ENCODE results near the gene PECR. TPM values are rescaled to one million over a fixed set of nuclear protein-coding genes. Genes with fewer than 3 reads are reported as not detected.

PECR gene
- total and polyA plus RNA-seq, 10 of the 15 experiments (the other 5 are each of a cell fraction or from before 2014, with no cell fraction given) = 7.6 to 37.4 (median 25.7) TPM

DNA sequence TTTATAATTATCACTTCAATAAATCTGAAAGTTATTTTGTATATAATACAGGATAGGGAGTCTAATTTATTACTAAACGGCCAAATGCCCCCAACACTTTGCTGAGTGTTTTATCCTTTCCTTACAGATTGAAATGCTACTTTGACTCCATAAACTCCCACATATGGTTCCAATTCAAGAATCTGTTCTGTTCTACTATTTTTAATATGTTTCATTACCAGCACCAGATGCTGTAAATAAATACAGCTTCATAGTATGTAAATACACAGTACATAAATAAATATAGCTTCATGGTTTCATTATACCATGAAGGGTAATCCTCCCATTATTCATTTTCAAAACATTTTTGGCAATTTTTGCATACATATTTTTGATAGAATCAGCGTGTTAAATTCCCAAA lies 34.2 kb downstream of the PECR start:
- no peak for DNase-seq (ENCODE audit: low read depth, low spot score)
- RAD21 ChIA-PET (ENCODE audit: unreplicated experiment) = interaction anchor here (0.6 to 0.8 kb wide), 3 partner anchors 14 to 55 kb away, joined by 3 to 7 read pairs (median 3); no protein-coding TSS in a partner anchor
- POLR2A ChIA-PET = interaction anchor here (0.6 kb wide), 1 partner anchor 753 kb away, joined by 3 read pairs; no protein-coding TSS in a partner anchor
- in situ Hi-C loops (cut with MboI) = no loop called here
- Histone ChIP-seq H3K79me2 (ENCODE audit: control insufficient read depth, insufficient read depth, low read length) (no peaks in the 10 kb centered on the region), H2AFZ (ENCODE audit: control insufficient read depth, low read depth, low read length) (no peak overlapping the region), H3K9ac (ENCODE audit: control insufficient read depth, insufficient read depth, low read length) (no peak overlapping the region), H3K9me3 (replicated peaks; ENCODE audit: control insufficient read depth, insufficient read depth, low read length) (no peaks in the 10 kb centered on the region), H3K4me3 (no peak overlapping the region), H4K20me1 (ENCODE audit: control insufficient read depth, insufficient read depth) (no peaks in the 10 kb centered on the region), H3K4me1 (ENCODE audit: control insufficient read depth, insufficient read depth, low read length) (peaks cover 10% of the 10 kb centered on the region), H3K4me2 (ENCODE audit: control insufficient read depth, insufficient read depth) (no peak overlapping the region), H3K27me3 (replicated peaks in 1 of 2; ENCODE audit: control insufficient read depth in 2 of 2, insufficient read depth in 2 of 2, low read length in 1 of 2) (no peaks in the 10 kb centered on the region), H3K36me3 (ENCODE audit: control insufficient read depth in 2 of 2, insufficient read depth in 2 of 2, low read length in 1 of 2) (peaks cover 0 to 2% of the 10 kb centered on the region in 2 experiments; a peak in 3 of 4 replicates), H3K27ac (ENCODE audit: control insufficient read depth, insufficient read depth) (no peak overlapping the region)
- CTCF ChIA-PET = interaction anchor here (0.6 to 8.1 kb wide), 6 partner anchors 10 to 93 kb away, joined by 3 to 57 read pairs (median 4); no protein-coding TSS in a partner anchor
- no peak for FAIRE-seq
- intact Hi-C loops (cut with micrococcal nuclease; ENCODE audit: unreplicated experiment) = no loop called here
- TF ChIP-seq CEBPB (IDR thresholded peaks at IDR 0.05; ENCODE audit: borderline replicate concordance in 1 of 2, low read depth in 2 of 2, low read length in 2 of 2) (no peak), POU2F2 (IDR thresholded peaks at IDR 0.05; ENCODE audit: borderline replicate concordance, low read depth, low read length) (no peak), NBN (IDR thresholded peaks at IDR 0.05) (no peak), SPI1 (IDR thresholded peaks at IDR 0.05; ENCODE audit: borderline replicate concordance, insufficient read depth, low read depth, low read length) (no peak), CHD4 (IDR thresholded peaks at IDR 0.05) (no peak), KDM1A (IDR thresholded peaks at IDR 0.05; ENCODE audit: borderline replicate concordance) (no peak), FOS (IDR thresholded peaks at IDR 0.05; ENCODE audit: borderline replicate concordance, extremely low read depth, insufficient read length) (no peak), SRF (IDR thresholded peaks at IDR 0.05; ENCODE audit: low read depth in 2 of 2, low read length in 2 of 2) (no peak), SIX5 (IDR thresholded peaks at IDR 0.05; ENCODE audit: low read depth, low read length, severe bottlenecking) (no peak), STAT3 (IDR thresholded peaks at IDR 0.05; ENCODE audit: low read depth, low read length) (no peak), GATAD2B (conservative IDR thresholded peaks at IDR 0.05; ENCODE audit: low read depth) (no peak)
- TF ChIP-seq, protein P1, sequence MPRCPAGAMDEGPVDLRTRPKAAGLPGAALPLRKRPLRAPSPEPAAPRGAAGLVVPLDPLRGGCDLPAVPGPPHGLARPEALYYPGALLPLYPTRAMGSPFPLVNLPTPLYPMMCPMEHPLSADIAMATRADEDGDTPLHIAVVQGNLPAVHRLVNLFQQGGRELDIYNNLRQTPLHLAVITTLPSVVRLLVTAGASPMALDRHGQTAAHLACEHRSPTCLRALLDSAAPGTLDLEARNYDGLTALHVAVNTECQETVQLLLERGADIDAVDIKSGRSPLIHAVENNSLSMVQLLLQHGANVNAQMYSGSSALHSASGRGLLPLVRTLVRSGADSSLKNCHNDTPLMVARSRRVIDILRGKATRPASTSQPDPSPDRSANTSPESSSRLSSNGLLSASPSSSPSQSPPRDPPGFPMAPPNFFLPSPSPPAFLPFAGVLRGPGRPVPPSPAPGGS (IDR thresholded peaks at IDR 0.05; ENCODE audit: borderline replicate concordance, insufficient read depth, low read depth, low read length, poor library complexity, severe bottlenecking) = no peak
- TF ChIP-seq, protein P2, sequence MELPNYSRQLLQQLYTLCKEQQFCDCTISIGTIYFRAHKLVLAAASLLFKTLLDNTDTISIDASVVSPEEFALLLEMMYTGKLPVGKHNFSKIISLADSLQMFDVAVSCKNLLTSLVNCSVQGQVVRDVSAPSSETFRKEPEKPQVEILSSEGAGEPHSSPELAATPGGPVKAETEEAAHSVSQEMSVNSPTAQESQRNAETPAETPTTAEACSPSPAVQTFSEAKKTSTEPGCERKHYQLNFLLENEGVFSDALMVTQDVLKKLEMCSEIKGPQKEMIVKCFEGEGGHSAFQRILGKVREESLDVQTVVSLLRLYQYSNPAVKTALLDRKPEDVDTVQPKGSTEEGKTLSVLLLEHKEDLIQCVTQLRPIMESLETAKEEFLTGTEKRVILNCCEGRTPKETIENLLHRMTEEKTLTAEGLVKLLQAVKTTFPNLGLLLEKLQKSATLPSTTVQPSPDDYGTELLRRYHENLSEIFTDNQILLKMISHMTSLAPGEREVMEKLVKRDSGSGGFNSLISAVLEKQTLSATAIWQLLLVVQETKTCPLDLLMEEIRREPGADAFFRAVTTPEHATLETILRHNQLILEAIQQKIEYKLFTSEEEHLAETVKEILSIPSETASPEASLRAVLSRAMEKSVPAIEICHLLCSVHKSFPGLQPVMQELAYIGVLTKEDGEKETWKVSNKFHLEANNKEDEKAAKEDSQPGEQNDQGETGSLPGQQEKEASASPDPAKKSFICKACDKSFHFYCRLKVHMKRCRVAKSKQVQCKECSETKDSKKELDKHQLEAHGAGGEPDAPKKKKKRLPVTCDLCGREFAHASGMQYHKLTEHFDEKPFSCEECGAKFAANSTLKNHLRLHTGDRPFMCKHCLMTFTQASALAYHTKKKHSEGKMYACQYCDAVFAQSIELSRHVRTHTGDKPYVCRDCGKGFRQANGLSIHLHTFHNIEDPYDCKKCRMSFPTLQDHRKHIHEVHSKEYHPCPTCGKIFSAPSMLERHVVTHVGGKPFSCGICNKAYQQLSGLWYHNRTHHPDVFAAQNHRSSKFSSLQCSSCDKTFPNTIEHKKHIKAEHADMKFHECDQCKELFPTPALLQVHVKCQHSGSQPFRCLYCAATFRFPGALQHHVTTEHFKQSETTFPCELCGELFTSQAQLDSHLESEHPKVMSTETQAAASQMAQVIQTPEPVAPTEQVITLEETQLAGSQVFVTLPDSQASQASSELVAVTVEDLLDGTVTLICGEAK (IDR thresholded peaks at IDR 0.05; ENCODE audit: borderline replicate concordance) = no peak
- TF ChIP-seq, protein P3, sequence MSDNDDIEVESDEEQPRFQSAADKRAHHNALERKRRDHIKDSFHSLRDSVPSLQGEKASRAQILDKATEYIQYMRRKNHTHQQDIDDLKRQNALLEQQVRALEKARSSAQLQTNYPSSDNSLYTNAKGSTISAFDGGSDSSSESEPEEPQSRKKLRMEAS (IDR thresholded peaks at IDR 0.05; ENCODE audit: low read depth, low read length) = no peak
- TF ChIP-seq, protein P4, sequence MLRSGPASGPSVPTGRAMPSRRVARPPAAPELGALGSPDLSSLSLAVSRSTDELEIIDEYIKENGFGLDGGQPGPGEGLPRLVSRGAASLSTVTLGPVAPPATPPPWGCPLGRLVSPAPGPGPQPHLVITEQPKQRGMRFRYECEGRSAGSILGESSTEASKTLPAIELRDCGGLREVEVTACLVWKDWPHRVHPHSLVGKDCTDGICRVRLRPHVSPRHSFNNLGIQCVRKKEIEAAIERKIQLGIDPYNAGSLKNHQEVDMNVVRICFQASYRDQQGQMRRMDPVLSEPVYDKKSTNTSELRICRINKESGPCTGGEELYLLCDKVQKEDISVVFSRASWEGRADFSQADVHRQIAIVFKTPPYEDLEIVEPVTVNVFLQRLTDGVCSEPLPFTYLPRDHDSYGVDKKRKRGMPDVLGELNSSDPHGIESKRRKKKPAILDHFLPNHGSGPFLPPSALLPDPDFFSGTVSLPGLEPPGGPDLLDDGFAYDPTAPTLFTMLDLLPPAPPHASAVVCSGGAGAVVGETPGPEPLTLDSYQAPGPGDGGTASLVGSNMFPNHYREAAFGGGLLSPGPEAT (IDR thresholded peaks at IDR 0.05; ENCODE audit: low read depth) = no peak
- SMC1A ChIA-PET (ENCODE audit: uncharacterized antibody, unreplicated experiment) = interaction anchor here (0.6 to 0.8 kb wide), 3 partner anchors 15 to 334 kb away, joined by 3 read pairs; no protein-coding TSS in a partner anchor
- no TSS peak for BruUV-seq (replicated peaks)
- WGBS (ENCODE audit: insufficient coverage, insufficient replicate concordance, low lambda C conversion rate, missing lambda C conversion rate) = 50% methylated on average over 2 of the region's 2 CpGs
- ATAC-seq = no peak

Measured in GM12878 (cell line).